Body of pancreas (tissue), 4 donors: ENCODE results near the gene SPTSSA. TPM values are rescaled to one million over a fixed set of nuclear protein-coding genes. Genes with fewer than 3 reads are reported as not detected.

Experiments used
- ATAC-seq: fragments of 150-250 bp; one replicate; pipeline ENCODE4 v1.9.1; 2016
- DNase-seq, 4 donors: peaks; one replicate each; pipeline ENCODE4 v3.0.0-alpha.2; 2019
- H3K27ac ChIP-seq, 4 donors: fragments of 200-600 bp; sonication (generic); 1 replicate in 3 of 4; 2 replicates in 1 of 4; pipeline versions ENCODE4 v1.5.1 to v1.6.1; 2016 to 2019; ENCODE audit warnings: mild to moderate bottlenecking in 1 of 4, mixed read lengths in 1 of 4, moderate library complexity in 1 of 4
- H3K27me3 ChIP-seq, 2 donors: fragments of 200-600 bp; sonication (generic); one replicate each; pipeline ENCODE4 v1.6.0; 2016; ENCODE audit warnings: mild to moderate bottlenecking in 1 of 2
- H3K36me3 ChIP-seq, 2 donors: fragments of 200-600 bp; sonication (generic); replicated peaks in 1 of 2; 2 replicates each; pipeline ENCODE4 v1.5.1; 2016; ENCODE audit warnings: low read depth in 2 of 2; ENCODE audit not compliant: insufficient read depth in 1 of 2
- H3K4me1 ChIP-seq: fragments of 200-600 bp; sonication (generic); one replicate; pipeline ENCODE4 v1.6.0; 2016
- H3K4me3 ChIP-seq, 2 donors: fragments of 200-600 bp; sonication (generic); 1 replicate in 1 of 2; 2 replicates in 1 of 2; pipeline ENCODE4 v1.5.1; 2016 to 2019
- H3K9me3 ChIP-seq, 3 donors: fragments of 200-600 bp; sonication (generic); 1 replicate in 2 of 3; 2 replicates in 1 of 3; pipeline ENCODE4 v1.5.1; 2016
- CTCF ChIP-seq, 7 experiments: fragments of 450-650 bp in 4 of 7; fragments of 200-600 bp in 3 of 7; sonication (generic) in 3 of 7; IDR thresholded peaks; one replicate each; pipeline ENCODE4 v1.5.1; 2016 to 2019; ENCODE audit warnings: antibody characterized with exemption in 7 of 7
- POLR2A ChIP-seq, 3 donors: fragments of 450-650 bp; IDR thresholded peaks; one replicate each; pipeline ENCODE4 v1.6.1; 2016; ENCODE audit warnings: antibody characterized with exemption in 3 of 3, mild to moderate bottlenecking in 2 of 3
- WGBS, 2 donors: methylation state at CpG; one replicate each; pipeline ENCODE4 v1.1.5; 2017; 5-methylcytosine and 5-hydroxymethylcytosine counted together
- intact Hi-C: fragments of 100-400 bp; cut with DNase I; formaldehyde crosslinking; loops from one replicate; pipeline ENCODE4 v1.15.1; 2023
- total RNA-seq, 2 donors: library from RNA; depleted of rRNA; stranded (reverse); fragments of >200 nt; gene quantifications; one replicate each; pipeline ENCODE4 v1.1.0, GENCODE V29; 2016

The SPTSSA gene
- total RNA-seq, 2 donors from 2014 or later, result 10.5 to 14.5 TPM

- no peaks in the 10 kb centered on the region for H3K27me3 ChIP-seq
- no peak overlapping the region for H3K4me3 ChIP-seq
- H3K4me1 ChIP-seq, result no peaks in the 10 kb centered on the region
- TF ChIP-seq POLR2A (IDR thresholded peaks at IDR 0.05) (no peak), CTCF (IDR thresholded peaks at IDR 0.05) (no peak)
- intact Hi-C loops, result loop anchor here (10.0 kb wide), 1 partner anchor 86 kb away; no protein-coding TSS in a partner anchor
- peaks cover 0 to 2% of the 10 kb centered on the region in 2 donors for H3K36me3 ChIP-seq
- no peaks in the 10 kb centered on the region for H3K9me3 ChIP-seq
- ATAC-seq (no peak), DNase-seq (no peak)
- no peak overlapping the region for H3K27ac ChIP-seq
Observed at GRCh38 chr14:34450542-34450915, 11.5 kb downstream of the SPTSSA start.

- H3K9me3 ChIP-seq, result no peaks in the 10 kb centered on the region
- TF ChIP-seq CTCF (IDR thresholded peaks at IDR 0.05) (no peak), POLR2A (IDR thresholded peaks at IDR 0.05) (no peak)
- H3K4me1 ChIP-seq, result no peaks in the 10 kb centered on the region
- 69 to 78% methylated on average over 6 of the region's 6 CpGs for WGBS, 2 donors
- H3K4me3 ChIP-seq, result no peak overlapping the region
- DNase-seq, result no peak
- peaks cover 0 to 2% of the 10 kb centered on the region in 2 donors for H3K36me3 ChIP-seq
- intact Hi-C loops, result loop anchor here (10.0 kb wide), 1 partner anchor 85 kb away; no protein-coding TSS in a partner anchor
- no peak for ATAC-seq
- no peaks in the 10 kb centered on the region for H3K27me3 ChIP-seq
- H3K27ac ChIP-seq, result no peak overlapping the region
Observed at GRCh38 chr14:34449819-34450541, 12.1 kb downstream of the SPTSSA start.

GRCh38 chr14:34439090-34439489, 22.9 kb downstream of the SPTSSA start:
- WGBS, 2 donors, result 91 to 93% methylated on average over 4 of the region's 4 CpGs
- Histone ChIP-seq H3K27me3 (no peaks in the 10 kb centered on the region), H3K9me3 (no peaks in the 10 kb centered on the region), H3K4me3 (no peak overlapping the region), H3K27ac (no peak overlapping the region), H3K4me1 (peaks cover 8% of the 10 kb centered on the region), H3K36me3 (no peaks in the 10 kb centered on the region)
- no peak for ATAC-seq
- TF ChIP-seq POLR2A (IDR thresholded peaks at IDR 0.05), result no peak
- no peak for TF ChIP-seq CTCF (IDR thresholded peaks at IDR 0.05)
- no peak for DNase-seq
- intact Hi-C loops, result no loop called here

GRCh38 chr14:34438438-34438837, 23.6 kb downstream of the SPTSSA start:
- intact Hi-C loops, result no loop called here
- H3K36me3 ChIP-seq, result no peaks in the 10 kb centered on the region
- H3K27me3 ChIP-seq, result no peaks in the 10 kb centered on the region
- 95 to 98% methylated on average over 4 of the region's 4 CpGs for WGBS, 2 donors
- DNase-seq, result no peak
- peaks cover 8% of the 10 kb centered on the region for H3K4me1 ChIP-seq
- no peak overlapping the region for H3K4me3 ChIP-seq
- H3K27ac ChIP-seq, result no peak overlapping the region
- no peaks in the 10 kb centered on the region for H3K9me3 ChIP-seq
- TF ChIP-seq POLR2A (IDR thresholded peaks at IDR 0.05) (no peak), CTCF (IDR thresholded peaks at IDR 0.05) (no peak)
- ATAC-seq, result no peak

- DNase-seq, result no peak
- no peak overlapping the region for H3K4me3 ChIP-seq
- no peaks in the 10 kb centered on the region for H3K27me3 ChIP-seq
- H3K27ac ChIP-seq, result no peak overlapping the region
- intact Hi-C loops, result no loop called here
- 94 to 100% methylated on average over 3 of the region's 3 CpGs for WGBS, 2 donors
- no peak for ATAC-seq
- H3K36me3 ChIP-seq, result no peaks in the 10 kb centered on the region
- peaks cover 8% of the 10 kb centered on the region for H3K4me1 ChIP-seq
- TF ChIP-seq POLR2A (IDR thresholded peaks at IDR 0.05) (no peak), CTCF (IDR thresholded peaks at IDR 0.05) (no peak)
- no peaks in the 10 kb centered on the region for H3K9me3 ChIP-seq
Observed at GRCh38 chr14:34437729-34438080, 24.3 kb downstream of the SPTSSA start.
